ENCODE measurements around the gene GPR32. TPM values are rescaled to one million over a fixed set of nuclear protein-coding genes. Genes with fewer than 3 reads are reported as not detected.

Gene GPR32
- total RNA-seq, 2 donors from 2014 or later, result not detected

DNA sequence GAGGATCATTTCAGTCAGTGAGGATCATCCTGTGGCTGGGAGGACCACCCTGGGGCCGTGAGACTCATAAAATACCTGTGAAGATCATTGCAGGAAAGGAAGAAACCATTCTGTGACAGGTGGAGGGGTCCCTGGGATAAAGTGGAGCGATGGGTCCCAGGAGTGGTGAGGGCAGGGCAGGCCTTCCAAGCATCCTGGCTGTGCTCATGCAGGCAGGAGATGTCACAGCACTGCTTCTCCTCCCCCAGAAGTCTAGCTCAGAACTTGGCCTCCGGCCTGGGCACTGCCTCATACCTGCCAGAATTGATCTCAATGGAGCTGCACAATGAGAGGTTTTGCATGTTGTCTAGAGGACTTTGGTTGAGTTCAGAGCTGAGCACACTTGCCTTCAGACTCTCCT is 42.2 kb downstream of the GPR32 start:
- Histone ChIP-seq H3K27me3 (replicated peaks; ENCODE audit: insufficient read depth) (no peaks in the 10 kb centered on the region), H3K9me3 (no peaks in the 10 kb centered on the region), H3K36me3 (no peaks in the 10 kb centered on the region), H3K27ac (no peak overlapping the region), H3K4me3 (no peak overlapping the region), H3K4me1 (ENCODE audit: control insufficient read depth in 1 of 2, low read depth in 2 of 2) (no peaks in the 10 kb centered on the region)
- ATAC-seq (ENCODE audit: insufficient number of reproducible peaks, low FRiP score, low read depth) (no peak), DNase-seq (ENCODE audit: low spot score) (no peak)
- TF ChIP-seq, protein P1, sequence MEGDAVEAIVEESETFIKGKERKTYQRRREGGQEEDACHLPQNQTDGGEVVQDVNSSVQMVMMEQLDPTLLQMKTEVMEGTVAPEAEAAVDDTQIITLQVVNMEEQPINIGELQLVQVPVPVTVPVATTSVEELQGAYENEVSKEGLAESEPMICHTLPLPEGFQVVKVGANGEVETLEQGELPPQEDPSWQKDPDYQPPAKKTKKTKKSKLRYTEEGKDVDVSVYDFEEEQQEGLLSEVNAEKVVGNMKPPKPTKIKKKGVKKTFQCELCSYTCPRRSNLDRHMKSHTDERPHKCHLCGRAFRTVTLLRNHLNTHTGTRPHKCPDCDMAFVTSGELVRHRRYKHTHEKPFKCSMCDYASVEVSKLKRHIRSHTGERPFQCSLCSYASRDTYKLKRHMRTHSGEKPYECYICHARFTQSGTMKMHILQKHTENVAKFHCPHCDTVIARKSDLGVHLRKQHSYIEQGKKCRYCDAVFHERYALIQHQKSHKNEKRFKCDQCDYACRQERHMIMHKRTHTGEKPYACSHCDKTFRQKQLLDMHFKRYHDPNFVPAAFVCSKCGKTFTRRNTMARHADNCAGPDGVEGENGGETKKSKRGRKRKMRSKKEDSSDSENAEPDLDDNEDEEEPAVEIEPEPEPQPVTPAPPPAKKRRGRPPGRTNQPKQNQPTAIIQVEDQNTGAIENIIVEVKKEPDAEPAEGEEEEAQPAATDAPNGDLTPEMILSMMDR (IDR thresholded peaks at IDR 0.05), result no peak

- ATAC-seq (ENCODE audit: insufficient number of reproducible peaks, low FRiP score, low read depth), result no peak
These were observed 44.6 kb downstream of the GPR32 start for GRCh38 chr19:50814883-50815282.

DNA sequence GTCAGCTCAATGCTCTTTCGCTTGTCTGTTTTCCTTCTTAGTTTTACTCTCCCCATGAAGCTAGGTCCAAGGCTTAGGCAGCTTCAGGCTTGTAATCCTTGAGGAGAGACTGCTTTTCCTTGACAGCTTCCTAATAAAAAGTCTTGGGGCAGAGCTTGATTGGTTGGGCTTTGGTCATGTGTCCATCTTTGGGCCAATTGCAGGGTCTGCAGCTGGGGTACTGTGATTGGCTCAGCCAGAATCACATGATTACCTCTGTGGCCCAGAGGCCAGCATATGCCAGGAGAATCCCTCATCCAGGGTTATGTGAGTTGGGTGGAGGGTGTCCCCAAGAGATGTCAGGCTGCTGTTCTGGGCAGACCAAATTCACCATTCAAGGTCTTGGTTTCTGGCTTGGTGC is 45.2 kb downstream of the GPR32 start:
- Histone ChIP-seq H3K9me3 (no peaks in the 10 kb centered on the region), H3K4me1 (ENCODE audit: control insufficient read depth in 1 of 2, low read depth in 2 of 2) (no peaks in the 10 kb centered on the region), H3K4me3 (no peak overlapping the region), H3K27ac (no peak overlapping the region), H3K27me3 (replicated peaks; ENCODE audit: insufficient read depth) (no peaks in the 10 kb centered on the region), H3K36me3 (no peaks in the 10 kb centered on the region)
- no peak for DNase-seq (ENCODE audit: low spot score)
- TF ChIP-seq, protein P1 (IDR thresholded peaks at IDR 0.05), result no peak
- no peak for ATAC-seq (ENCODE audit: insufficient number of reproducible peaks, low FRiP score, low read depth)

More at GRCh38 chr19:50814883-50815282, 44.6 kb downstream of the GPR32 start:
- Histone ChIP-seq H3K4me3 (no peak overlapping the region), H3K27me3 (replicated peaks; ENCODE audit: insufficient read depth) (no peaks in the 10 kb centered on the region), H3K9me3 (no peaks in the 10 kb centered on the region), H3K36me3 (no peaks in the 10 kb centered on the region), H3K27ac (no peak overlapping the region), H3K4me1 (ENCODE audit: control insufficient read depth in 1 of 2, low read depth in 2 of 2) (no peaks in the 10 kb centered on the region)
- TF ChIP-seq, protein P1 (IDR thresholded peaks at IDR 0.05), result no peak
- no peak for DNase-seq (ENCODE audit: low spot score)

DNA sequence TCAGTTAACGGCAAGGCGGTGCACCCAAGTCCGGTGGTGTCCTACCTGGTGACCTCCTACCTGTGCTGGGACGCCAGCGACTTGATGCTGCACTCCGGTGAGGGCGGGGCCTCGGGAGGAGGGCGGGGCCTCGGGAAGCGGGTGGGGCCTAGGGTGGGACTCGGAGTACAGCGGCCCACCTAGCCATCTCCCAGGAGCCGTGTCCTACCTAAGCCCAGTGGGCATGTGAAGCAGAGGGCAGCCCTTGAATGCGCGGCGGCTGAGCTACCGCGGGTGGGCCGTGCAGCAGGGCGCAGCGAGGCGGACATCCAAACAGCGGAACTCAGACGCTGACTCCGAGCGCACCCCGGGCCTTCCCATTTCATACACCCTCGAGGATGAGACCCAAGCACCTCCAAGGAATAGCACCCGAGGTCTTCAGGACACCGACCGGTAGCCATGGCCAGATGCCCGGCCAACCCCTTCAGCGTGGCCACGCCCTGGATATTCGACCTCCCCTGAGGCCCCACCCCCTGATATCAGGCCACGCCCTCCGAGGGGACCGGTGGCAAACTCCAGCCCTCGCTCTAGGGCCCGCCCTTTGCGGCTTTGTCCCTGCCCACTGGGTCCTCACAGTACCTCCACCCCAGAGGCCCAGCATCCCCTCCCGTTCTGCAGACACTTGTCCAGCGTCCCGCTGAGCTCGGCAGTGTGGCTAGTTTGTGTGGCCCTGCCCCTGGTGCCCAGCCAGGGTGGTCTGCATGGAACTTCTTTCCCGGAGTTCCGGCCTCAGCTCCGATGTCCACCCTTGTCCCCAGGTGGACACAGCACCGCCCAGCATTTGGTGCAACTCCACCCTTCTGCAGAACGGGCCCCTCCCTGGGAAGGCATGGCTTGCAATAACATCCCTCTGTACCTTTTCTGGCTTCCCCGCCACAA is 47.9 kb downstream of the GPR32 start:
- no peaks in the 10 kb centered on the region for H3K27me3 ChIP-seq (replicated peaks; ENCODE audit: insufficient read depth)
- no peaks in the 10 kb centered on the region for H3K9me3 ChIP-seq
- DNase-seq (ENCODE audit: low spot score) (no peak), ATAC-seq (ENCODE audit: insufficient number of reproducible peaks, low FRiP score, low read depth) (no peak)
- H3K4me3 ChIP-seq, result peak overlapping the region; percentile 50
- TF ChIP-seq, protein P1 (IDR thresholded peaks at IDR 0.05), result no peak
- H3K4me1 ChIP-seq (ENCODE audit: control insufficient read depth in 1 of 2, low read depth in 2 of 2), result no peaks in the 10 kb centered on the region
- H3K27ac ChIP-seq, result no peak overlapping the region
- H3K36me3 ChIP-seq, result no peaks in the 10 kb centered on the region

DNA sequence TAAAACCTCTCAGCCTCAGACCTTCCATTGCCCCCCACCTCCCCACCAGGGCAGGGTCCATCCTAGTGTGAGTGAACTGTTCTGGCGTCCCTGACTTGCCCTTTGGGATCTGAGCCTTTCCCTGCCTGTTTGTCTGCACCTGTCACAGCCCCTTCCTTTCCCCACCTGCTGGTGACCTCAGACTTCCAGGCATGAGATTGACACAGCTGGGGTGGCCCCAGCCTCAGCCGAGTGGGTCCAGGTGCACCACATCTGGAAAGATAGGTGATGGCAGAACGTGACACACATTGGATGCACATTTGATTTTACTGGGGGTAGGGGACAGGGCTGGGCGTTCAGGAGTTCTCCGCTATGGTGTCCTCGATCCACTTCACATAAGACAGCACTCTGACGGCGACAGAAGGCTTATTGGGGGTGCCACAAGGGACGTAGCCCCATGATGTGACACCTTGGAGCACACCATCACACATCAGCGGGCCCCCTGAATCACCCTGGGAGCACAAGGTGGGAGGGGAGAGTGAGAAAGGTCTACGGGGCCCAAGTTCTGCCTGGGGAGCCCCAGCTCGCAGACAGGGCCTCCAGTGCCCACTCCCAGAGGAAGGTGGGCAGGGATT is 48.7 kb downstream of the GPR32 start:
- TF ChIP-seq, protein P1 (IDR thresholded peaks at IDR 0.05), result no peak
- Histone ChIP-seq H3K27me3 (replicated peaks; ENCODE audit: insufficient read depth) (no peaks in the 10 kb centered on the region), H3K36me3 (no peaks in the 10 kb centered on the region), H3K4me3 (no peak overlapping the region), H3K4me1 (ENCODE audit: control insufficient read depth in 1 of 2, low read depth in 2 of 2) (no peaks in the 10 kb centered on the region), H3K27ac (no peak overlapping the region), H3K9me3 (no peaks in the 10 kb centered on the region)
- DNase-seq (ENCODE audit: low spot score) (no peak), ATAC-seq (ENCODE audit: insufficient number of reproducible peaks, low FRiP score, low read depth) (no peak)
